Left lung (tissue), 10 donors: ENCODE results near the gene CARS2. TPM values are rescaled to one million over a fixed set of nuclear protein-coding genes. Genes with fewer than 3 reads are reported as not detected.
"Not testable (repeated sequence)": the region's sequence is repeated elsewhere in the genome, so short reads cannot be mapped to it uniquely, and the experiment has no call there.

Experiments
- ATAC-seq: fragments of 200-7000 bp; cut with Tn5 transposase; one replicate; pipeline ENCODE4 v1.9.1; 2020; ENCODE audit warnings: moderate library complexity
- DNase-seq, 4 donors: peaks; one replicate each; pipeline ENCODE4 v3.0.0-alpha.2; 2013 to 2020
- H3K27ac ChIP-seq, 2 donors: fragments of 200-600 bp; sonication (generic) in 1 of 2; one replicate each; pipeline versions ENCODE4 v1.5.0 to v1.8.0; 2020 to 2021
- H3K27me3 ChIP-seq, 2 donors: fragments of 200-600 bp; sonication (generic) in 1 of 2; one replicate each; pipeline versions ENCODE4 v1.5.0 to v1.8.0; 2020 to 2021
- H3K36me3 ChIP-seq, 2 donors: fragments of 200-600 bp; sonication (generic) in 1 of 2; one replicate each; pipeline versions ENCODE4 v1.5.0 to v1.8.0; 2020 to 2021
- H3K4me1 ChIP-seq, 2 donors: fragments of 200-600 bp; one replicate each; pipeline ENCODE4 v1.8.0; 2021
- H3K4me3 ChIP-seq, 2 donors: fragments of 200-600 bp; sonication (generic) in 1 of 2; one replicate each; pipeline versions ENCODE4 v1.5.0 to v1.8.0; 2020 to 2021; ENCODE audit warnings: mild to moderate bottlenecking in 1 of 2
- H3K9me3 ChIP-seq, 2 donors: fragments of 200-600 bp; sonication (generic) in 1 of 2; one replicate each; pipeline versions ENCODE4 v1.5.0 to v1.8.0; 2020 to 2021
- CTCF ChIP-seq, 2 donors: fragments of 200-600 bp; sonication (generic) in 1 of 2; IDR thresholded peaks; one replicate each; pipeline versions ENCODE4 v1.5.0 to v1.8.0; 2021; ENCODE audit warnings: antibody characterized with exemption in 2 of 2
- intact Hi-C, 2 donors: fragments of 100-400 bp; cut with DNase I; formaldehyde crosslinking; loops; one replicate each; pipeline versions ENCODE4 v1.11.2 to v1.14.2; 2022
- polyA plus RNA-seq, 6 donors: library from polyadenylated mRNA; unstranded; fragments of 120-200 nt; gene quantifications; one replicate each; pipeline ENCODE4 v1.2.1, GENCODE V29; 2013; ENCODE audit not compliant: insufficient read length in 6 of 6
- total RNA-seq, 2 donors: library from RNA; stranded (reverse); fragmentation: NEBNext Ultra II Directional; extraction: Animal tissue kit (Norgen Biotek cat#: 25700); gene quantifications; one replicate each; pipeline ENCODE4 v1.2.1, GENCODE V29; 2021
- donor health status: DM: no; HTN: yes; CAD: no.
- donor health status: DM: no; HTN: no; CAD: no.

The CARS2 gene
- total and polyA plus RNA-seq, 8 donors = 61.9 to 79.8 (median 71.3) TPM

DNA sequence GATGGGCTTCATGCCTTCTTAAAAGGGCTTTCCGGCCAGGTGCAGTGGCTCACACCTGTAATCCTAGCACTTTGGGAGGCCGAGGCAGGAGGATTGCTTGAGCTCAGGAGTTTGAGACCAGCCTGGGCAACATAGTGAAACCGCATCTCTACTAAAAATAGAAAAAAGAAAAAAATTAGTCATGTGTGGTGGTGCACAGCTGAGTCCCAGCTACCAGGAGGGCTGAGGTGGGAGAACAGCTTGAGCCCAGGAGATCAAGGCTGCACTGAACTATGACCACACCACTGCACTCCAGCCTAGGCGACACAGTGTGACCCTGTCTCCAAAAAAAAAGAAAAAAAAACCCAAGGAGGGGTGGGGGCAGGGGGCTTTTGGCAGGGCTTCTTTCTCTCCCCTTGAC, 7.2 kb downstream of the CARS2 start:
- Histone ChIP-seq H3K27ac (peak overlapping the region in 1 of 2 donors; percentile 68), H3K9me3 (no peaks in the 10 kb centered on the region), H3K4me3 (no peak overlapping the region), H3K36me3 (peaks cover 0 to 69% of the 10 kb centered on the region in 2 donors), H3K27me3 (no peaks in the 10 kb centered on the region), H3K4me1 (peaks cover 4 to 48% of the 10 kb centered on the region in 2 donors)
- no peak for TF ChIP-seq CTCF (IDR thresholded peaks at IDR 0.05)
- no peak for ATAC-seq
- intact Hi-C loops = no loop called here
- no peak for DNase-seq

GRCh38 chr13:110697842-110698241, 8.1 kb downstream of the CARS2 start:
- Histone ChIP-seq H3K9me3 (no peaks in the 10 kb centered on the region), H3K27me3 (no peaks in the 10 kb centered on the region), H3K4me3 (no peak overlapping the region), H3K36me3 (peaks cover 0 to 76% of the 10 kb centered on the region in 2 donors), H3K27ac (peak overlapping the region in 1 of 2 donors; percentile 68), H3K4me1 (peaks cover 0 to 40% of the 10 kb centered on the region in 2 donors)
- ATAC-seq (peak; percentile 36), DNase-seq (no peak)
- intact Hi-C loops = no loop called here
- no peak for TF ChIP-seq CTCF (IDR thresholded peaks at IDR 0.05)

DNA sequence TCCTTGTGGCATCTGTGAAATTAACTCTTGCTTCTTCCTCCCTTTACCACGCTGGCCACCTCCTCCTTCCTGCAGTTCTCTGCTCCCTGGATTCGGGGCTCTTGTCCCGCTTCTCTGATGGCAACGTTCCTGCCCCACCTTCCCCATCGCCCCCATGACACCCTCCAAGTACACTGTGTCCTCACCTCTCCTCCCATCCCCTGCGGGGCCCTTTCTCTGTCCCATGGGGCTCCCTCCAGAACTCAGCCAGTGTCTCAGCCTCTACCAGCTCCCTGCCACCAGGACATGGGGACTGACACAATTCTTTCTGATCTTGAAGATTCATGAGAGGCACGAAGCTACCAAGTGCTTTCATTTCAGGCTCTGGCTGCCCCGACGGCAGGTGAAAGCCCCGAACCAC, 9.1 kb downstream of the CARS2 start:
- intact Hi-C loops = no loop called here
- peaks cover 0 to 33% of the 10 kb centered on the region in 2 donors for H3K4me1 ChIP-seq
- H3K9me3 ChIP-seq = no peaks in the 10 kb centered on the region
- peaks cover 0 to 76% of the 10 kb centered on the region in 2 donors for H3K36me3 ChIP-seq
- no peak for DNase-seq
- TF ChIP-seq CTCF (IDR thresholded peaks at IDR 0.05) = no peak
- no peak overlapping the region for H3K27ac ChIP-seq
- no peak for ATAC-seq
- H3K27me3 ChIP-seq = no peaks in the 10 kb centered on the region
- no peak overlapping the region for H3K4me3 ChIP-seq

- H3K4me3 ChIP-seq, intact Hi-C loops, H3K9me3 ChIP-seq, H3K27me3 ChIP-seq, ATAC-seq, H3K27ac ChIP-seq, DNase-seq: not testable (repeated sequence)
- peaks cover 0 to 76% of the 10 kb centered on the region in 2 donors for H3K36me3 ChIP-seq
- H3K4me1 ChIP-seq = peaks cover 0 to 33% of the 10 kb centered on the region in 2 donors
Measured at GRCh38 chr13:110695774-110696173, 10.1 kb downstream of the CARS2 start.

- Histone ChIP-seq H3K4me3 (no peak overlapping the region), H3K27ac (no peak overlapping the region), H3K36me3 (peaks cover 0 to 71% of the 10 kb centered on the region in 2 donors), H3K9me3 (no peaks in the 10 kb centered on the region), H3K4me1 (no peaks in the 10 kb centered on the region), H3K27me3 (no peaks in the 10 kb centered on the region)
- intact Hi-C loops = no loop called here
- TF ChIP-seq CTCF (IDR thresholded peaks at IDR 0.05) = no peak
- DNase-seq (no peak), ATAC-seq (no peak)
Measured at GRCh38 chr13:110690516-110690915, 15.4 kb downstream of the CARS2 start.

- peaks cover 0 to 75% of the 10 kb centered on the region in 2 donors for H3K36me3 ChIP-seq
- no peaks in the 10 kb centered on the region for H3K27me3 ChIP-seq
- no peak for TF ChIP-seq CTCF (IDR thresholded peaks at IDR 0.05)
- H3K4me1 ChIP-seq = no peaks in the 10 kb centered on the region
- no peak for DNase-seq
- intact Hi-C loops = loop anchor here in 1 of 2 donors (10.0 kb wide), 1 partner anchor 125 kb away; no protein-coding TSS in a partner anchor
- no peak overlapping the region for H3K4me3 ChIP-seq
- H3K9me3 ChIP-seq = no peaks in the 10 kb centered on the region
- ATAC-seq = no peak
- H3K27ac ChIP-seq = no peak overlapping the region
Measured at GRCh38 chr13:110689711-110690110, 16.2 kb downstream of the CARS2 start.
